Neural progenitor cell (in vitro differentiated cells): Measurements from ENCODE around the gene FBXL13. TPM values are rescaled to one million over a fixed set of nuclear protein-coding genes. Genes with fewer than 3 reads are reported as not detected.

Experiments
- DNase-seq: peaks from one replicate; pipeline ENCODE4 v3.0.0-alpha.2; 2016; ENCODE audit warnings: low spot score
- H2AFZ ChIP-seq: fragments of 200-600 bp; sonication (generic); replicated peaks from 2 replicates; pipeline ENCODE4 v1.6.1; 2016; ENCODE audit warnings: antibody characterized with exemption
- H3F3A ChIP-seq: fragments of 200-600 bp; sonication (generic); 2 replicates; pipeline ENCODE4 v1.6.1; 2016; ENCODE audit warnings: antibody characterized with exemption, low read depth
- H3K27ac ChIP-seq: fragments of 200-600 bp; sonication (generic); 2 replicates; pipeline ENCODE4 v1.5.1; 2016; ENCODE audit warnings: mild to moderate bottlenecking
- H3K27me3 ChIP-seq: fragments of 200-600 bp; sonication (generic); 2 replicates; pipeline ENCODE4 v1.6.1; 2016; ENCODE audit warnings: mild to moderate bottlenecking, moderate library complexity
- H3K36me3 ChIP-seq: fragments of 200-600 bp; sonication (generic); 2 replicates; pipeline ENCODE4 v1.5.1; 2016
- H3K4me1 ChIP-seq: fragments of 200-600 bp; sonication (generic); 2 replicates; pipeline ENCODE4 v1.6.1; 2016; ENCODE audit warnings: mixed run types
- H3K4me2 ChIP-seq: fragments of 200-600 bp; sonication (generic); 2 replicates; pipeline ENCODE4 v1.6.1; 2016
- H3K4me3 ChIP-seq: fragments of 200-600 bp; sonication (generic); 2 replicates; pipeline ENCODE4 v1.5.1; 2016
- H3K79me2 ChIP-seq: fragments of 200-600 bp; sonication (generic); 2 replicates; pipeline ENCODE4 v1.6.1; 2016; ENCODE audit warnings: low read depth
- H3K9ac ChIP-seq: fragments of 200-600 bp; sonication (generic); 2 replicates; pipeline ENCODE4 v1.6.1; 2016
- H3K9me3 ChIP-seq: fragments of 200-600 bp; sonication (generic); 2 replicates; pipeline ENCODE4 v1.5.1; 2016; ENCODE audit warnings: low read depth
- H4K20me1 ChIP-seq: fragments of 200-600 bp; sonication (generic); 2 replicates; pipeline ENCODE4 v1.6.1; 2016; ENCODE audit warnings: low read depth
- H3K27ac Mint-ChIP-seq: 3 replicates; pipeline ENCODE4 v1.8.0; 2021; ENCODE audit warnings: mixed read lengths
- H3K27me3 Mint-ChIP-seq: 2 replicates; pipeline ENCODE4 v1.8.0; 2022; ENCODE audit warnings: low read depth, mild to moderate bottlenecking, inconsistent platforms, moderate library complexity, mixed read lengths; ENCODE audit not compliant: insufficient read depth
- H3K36me3 Mint-ChIP-seq: 3 replicates; pipeline ENCODE4 v1.8.0; 2021; ENCODE audit warnings: mixed read lengths
- H3K4me1 Mint-ChIP-seq: 3 replicates; pipeline ENCODE4 v1.8.0; 2021; ENCODE audit warnings: mixed read lengths
- H3K4me3 Mint-ChIP-seq: 3 replicates; pipeline ENCODE4 v1.8.0; 2021; ENCODE audit warnings: mild to moderate bottlenecking, moderate library complexity, mixed read lengths
- H3K9me3 Mint-ChIP-seq: 3 replicates; pipeline ENCODE4 v1.8.0; 2020; ENCODE audit warnings: mixed read lengths
- CTCF ChIP-seq: fragments of 200-600 bp; sonication (generic); IDR thresholded peaks from 2 replicates; pipeline ENCODE4 v1.5.1; 2017; ENCODE audit warnings: antibody characterized with exemption, mild to moderate bottlenecking
- EZH2 ChIP-seq: fragments of 200-600 bp; sonication (generic); IDR thresholded peaks from 2 replicates; pipeline ENCODE4 v1.6.1; 2017; ENCODE audit warnings: antibody characterized with exemption, mild to moderate bottlenecking, moderate library complexity
- EZH2phosphoT487 ChIP-seq: fragments of 200-600 bp; sonication (generic); IDR thresholded peaks from 2 replicates; pipeline ENCODE4 v1.6.1; 2017; ENCODE audit warnings: antibody characterized with exemption
- total RNA-seq: library from RNA; depleted of rRNA; stranded (reverse); fragments of >200 nt; gene quantifications from 2 replicates; pipeline ENCODE4 v1.2.3, GENCODE V29; 2015; ENCODE audit warnings: low replicate concordance

The FBXL13 gene
- total RNA-seq, 1 donor from 2014 or later = 8.2 TPM

GRCh38 chr7:102817616-102818573, 256.7 kb downstream of the FBXL13 start:
- TF ChIP-seq EZH2phosphoT487 = no peak
- TF ChIP-seq EZH2 = no peak
- TF ChIP-seq CTCF = no peak
- Histone ChIP-seq H3K36me3 (no peaks in the 10 kb centered on the region), H3K4me2 (no peak overlapping the region), H3F3A (no peaks in the 10 kb centered on the region), H3K27ac (no peak overlapping the region), H2AFZ (no peak overlapping the region), H3K9me3 (no peaks in the 10 kb centered on the region), H3K79me2 (no peaks in the 10 kb centered on the region), H3K4me1 (no peaks in the 10 kb centered on the region), H4K20me1 (no peaks in the 10 kb centered on the region), H3K27me3 (no peaks in the 10 kb centered on the region), H3K4me3 (no peak overlapping the region), H3K9ac (no peak overlapping the region)
- Mint-ChIP-seq H3K4me1 (no peaks in the 10 kb centered on the region), H3K36me3 (peaks cover 7% of the 10 kb centered on the region), H3K4me3 (no peak overlapping the region), H3K27me3 (no peaks in the 10 kb centered on the region), H3K27ac (no peak overlapping the region), H3K9me3 (no peaks in the 10 kb centered on the region)
- no peak for DNase-seq

GRCh38 chr7:102814025-102814471, 260.5 kb downstream of the FBXL13 start:
- TF ChIP-seq CTCF = no peak
- no peak for TF ChIP-seq EZH2phosphoT487
- no peak for TF ChIP-seq EZH2
- H3K4me2 ChIP-seq = no peak overlapping the region
- H3K27me3 Mint-ChIP-seq = no peaks in the 10 kb centered on the region

GRCh38 chr7:102813191-102814024, 261.2 kb downstream of the FBXL13 start:
- no peak overlapping the region for H3K27ac ChIP-seq
- H3K36me3 ChIP-seq = no peaks in the 10 kb centered on the region
- H3K27me3 Mint-ChIP-seq = no peaks in the 10 kb centered on the region
- H2AFZ ChIP-seq = no peak overlapping the region
- TF ChIP-seq EZH2phosphoT487 = no peak
- TF ChIP-seq CTCF = no peak
- H3K4me3 ChIP-seq = no peak overlapping the region
- H3K9me3 Mint-ChIP-seq = no peaks in the 10 kb centered on the region
- H3K4me3 Mint-ChIP-seq = no peak overlapping the region
- no peaks in the 10 kb centered on the region for H3K79me2 ChIP-seq
- H3K27me3 ChIP-seq = no peaks in the 10 kb centered on the region
- H3K4me1 ChIP-seq = no peaks in the 10 kb centered on the region
- DNase-seq = no peak
- H3K4me1 Mint-ChIP-seq = no peaks in the 10 kb centered on the region
- H3F3A ChIP-seq = no peaks in the 10 kb centered on the region
- no peak overlapping the region for H3K27ac Mint-ChIP-seq
- H3K36me3 Mint-ChIP-seq = peaks cover 7% of the 10 kb centered on the region
- no peaks in the 10 kb centered on the region for H4K20me1 ChIP-seq
- H3K4me2 ChIP-seq = no peak overlapping the region
- no peak overlapping the region for H3K9ac ChIP-seq
- no peaks in the 10 kb centered on the region for H3K9me3 ChIP-seq

More at GRCh38 chr7:102814025-102814471, 260.5 kb downstream of the FBXL13 start:
- H4K20me1 ChIP-seq = no peaks in the 10 kb centered on the region
- no peaks in the 10 kb centered on the region for H3K4me1 ChIP-seq
- Mint-ChIP-seq H3K9me3 (no peaks in the 10 kb centered on the region), H3K4me3 (no peak overlapping the region), H3K4me1 (no peaks in the 10 kb centered on the region), H3K36me3 (peaks cover 6% of the 10 kb centered on the region), H3K27ac (no peak overlapping the region)
- H2AFZ ChIP-seq = no peak overlapping the region
- no peak overlapping the region for H3K27ac ChIP-seq
- H3K9me3 ChIP-seq = no peaks in the 10 kb centered on the region
- H3K79me2 ChIP-seq = no peaks in the 10 kb centered on the region
- DNase-seq = no peak
- H3K36me3 ChIP-seq = no peaks in the 10 kb centered on the region
- no peak overlapping the region for H3K4me3 ChIP-seq
- H3K9ac ChIP-seq = no peak overlapping the region
- H3K27me3 ChIP-seq = no peaks in the 10 kb centered on the region
- no peaks in the 10 kb centered on the region for H3F3A ChIP-seq
